Prostate gland (tissue), 2 donors: ENCODE results near the gene CD82.
"Not testable (repeated sequence)": the region's sequence is repeated elsewhere in the genome, so short reads cannot be mapped to it uniquely, and the experiment has no call there.

ENCODE experiments used
- CTCF ChIP-seq, 4 experiments: fragments of 200-600 bp in 2 of 4; fragments of 450-650 bp in 2 of 4; sonication (generic) in 2 of 4; IDR thresholded peaks; 1 replicate in 3 of 4; 2 replicates in 1 of 4; pipeline ENCODE4 v1.5.1; 2016 to 2019; ENCODE audit warnings: antibody characterized with exemption in 4 of 4, mild to moderate bottlenecking in 2 of 4, moderate library complexity in 2 of 4
- POLR2A ChIP-seq: fragments of 450-650 bp; IDR thresholded peaks from one replicate; pipeline ENCODE4 v1.6.1; 2016; ENCODE audit warnings: antibody characterized with exemption, mild to moderate bottlenecking
- POLR2AphosphoS5 ChIP-seq: sonication (generic); formaldehyde crosslinking; IDR thresholded peaks from one replicate; pipeline ENCODE4 v1.6.1; 2017; ENCODE audit warnings: antibody characterized with exemption

GRCh38 chr11:44546984-44547383, 18.5 kb upstream of the CD82 start:
- TF ChIP-seq CTCF (IDR thresholded peaks at IDR 0.05); POLR2AphosphoS5; POLR2A: not testable (repeated sequence)
